GM23338 (cell line): ENCODE results near the gene ADGRB2. TPM values are rescaled to one million over a fixed set of nuclear protein-coding genes. Genes with fewer than 3 reads are reported as not detected.

ENCODE experiments used
- ATAC-seq: fragments of 200-7000 bp; cut with Tn5 transposase; 3 replicates; pipeline ENCODE4 v1.9.1; 2020
- DNase-seq: peaks from one replicate; pipeline ENCODE4 v3.0.0-alpha.2; 2015; ENCODE audit warnings: low spot score
- H2AFZ ChIP-seq: fragments of 200-600 bp; sonication (generic); 2 replicates; pipeline ENCODE4 v1.8.0; 2016; ENCODE audit warnings: antibody characterized with exemption, mild to moderate bottlenecking, moderate library complexity
- H3F3A ChIP-seq: fragments of 200-600 bp; sonication (generic); replicated peaks from 2 replicates; pipeline ENCODE4 v1.8.0; 2017; ENCODE audit warnings: antibody characterized with exemption, mixed run types, low read depth
- H3K27ac ChIP-seq: fragments of 200-600 bp; sonication (generic); 2 replicates; pipeline ENCODE4 v1.6.1; 2016; ENCODE audit warnings: low read depth
- H3K27me3 ChIP-seq: fragments of 200-600 bp; sonication (generic); 2 replicates; pipeline ENCODE4 v1.8.0; 2016; ENCODE audit warnings: mild to moderate bottlenecking, mixed run types, moderate library complexity; ENCODE audit not compliant: insufficient read depth
- H3K36me3 ChIP-seq: fragments of 200-600 bp; sonication (generic); 2 replicates; pipeline ENCODE4 v1.8.0; 2016; ENCODE audit warnings: mild to moderate bottlenecking; ENCODE audit not compliant: insufficient read depth
- H3K4me1 ChIP-seq: fragments of 200-600 bp; sonication (generic); 2 replicates; pipeline ENCODE4 v1.8.0; 2016; ENCODE audit warnings: mild to moderate bottlenecking, moderate library complexity; ENCODE audit not compliant: insufficient read depth
- H3K4me2 ChIP-seq: fragments of 200-600 bp; sonication (generic); 2 replicates; pipeline ENCODE4 v1.7.1; 2017; ENCODE audit warnings: mixed run types
- H3K4me3 ChIP-seq: fragments of 200-600 bp; sonication (generic); 2 replicates; pipeline ENCODE4 v1.6.1; 2016; ENCODE audit warnings: mixed run types
- H3K79me2 ChIP-seq: fragments of 200-600 bp; sonication (generic); replicated peaks from 2 replicates; pipeline ENCODE4 v1.8.0; 2017; ENCODE audit warnings: mild to moderate bottlenecking; ENCODE audit not compliant: insufficient read depth
- H3K9me2 ChIP-seq: fragments of 200-600 bp; sonication (generic); 2 replicates; pipeline ENCODE4 v1.8.0; 2017; ENCODE audit not compliant: insufficient read depth
- H4K20me1 ChIP-seq: fragments of 200-600 bp; sonication (generic); replicated peaks from 2 replicates; pipeline ENCODE4 v1.8.0; 2017; ENCODE audit warnings: mild to moderate bottlenecking; ENCODE audit not compliant: insufficient read depth
- H3K27ac Mint-ChIP-seq: 2 replicates; pipeline ENCODE4 v1.8.0; 2020; ENCODE audit warnings: inconsistent platforms, mild to moderate bottlenecking, moderate library complexity, mixed read lengths
- H3K27me3 Mint-ChIP-seq: 3 replicates; pipeline ENCODE4 v1.8.0; 2022; ENCODE audit warnings: low read depth, mild to moderate bottlenecking, moderate library complexity, mixed read lengths, inconsistent platforms; ENCODE audit not compliant: insufficient read depth, poor library complexity
- H3K36me3 Mint-ChIP-seq: 3 replicates; pipeline ENCODE4 v1.8.0; 2021; ENCODE audit warnings: low read depth, mild to moderate bottlenecking, inconsistent platforms, moderate library complexity, mixed read lengths
- H3K4me1 Mint-ChIP-seq: 3 replicates; pipeline ENCODE4 v1.8.0; 2020; ENCODE audit warnings: mild to moderate bottlenecking, inconsistent platforms, mixed read lengths
- H3K4me3 Mint-ChIP-seq: 3 replicates; pipeline ENCODE4 v1.8.0; 2021; ENCODE audit warnings: moderate library complexity, mild to moderate bottlenecking, inconsistent platforms, mixed read lengths
- H3K9me3 Mint-ChIP-seq: 3 replicates; pipeline ENCODE4 v1.8.0; 2020; ENCODE audit warnings: moderate library complexity, mild to moderate bottlenecking, inconsistent platforms, mixed read lengths
- CREB1 ChIP-seq: fragments of 250-450 bp; sonication (Bioruptor Pico); IDR thresholded peaks from 2 replicates; pipeline ENCODE4 v1.5.0; 2020; ENCODE audit warnings: low read depth, mild to moderate bottlenecking, moderate library complexity
- CTCF ChIP-seq, 2 experiments: fragments of 200-600 bp in 1 of 2; sonication (generic) in 1 of 2; conservative IDR thresholded peaks; 2 replicates each; pipeline versions ENCODE4 v1.5.1 to v1.6.1; 2016 to 2017; ENCODE audit warnings: antibody characterized with exemption in 2 of 2, low read depth in 2 of 2, mild to moderate bottlenecking in 2 of 2, moderate library complexity in 1 of 2
- ETS1 ChIP-seq: IDR thresholded peaks from 2 replicates; pipeline ENCODE4 v1.6.1; 2016; ENCODE audit warnings: antibody characterized with exemption
- EZH2 ChIP-seq: fragments of 200-600 bp; sonication (generic); IDR thresholded peaks from one replicate; pipeline ENCODE4 v1.8.0; 2017; ENCODE audit warnings: antibody characterized with exemption, mild to moderate bottlenecking, low read depth; ENCODE audit not compliant: unreplicated experiment
- EZH2phosphoT487 ChIP-seq: fragments of 200-600 bp; sonication (generic); IDR thresholded peaks from one replicate; pipeline ENCODE4 v1.8.1; 2018; ENCODE audit warnings: antibody characterized with exemption; ENCODE audit not compliant: unreplicated experiment
- JUNB ChIP-seq: IDR thresholded peaks from one replicate; pipeline ENCODE4 v1.6.1; 2016; ENCODE audit warnings: antibody characterized with exemption; ENCODE audit not compliant: unreplicated experiment
- NANOG ChIP-seq: IDR thresholded peaks from 2 replicates; pipeline ENCODE4 v1.6.1; 2016; ENCODE audit warnings: antibody characterized with exemption, borderline replicate concordance
- POLR2AphosphoS5 ChIP-seq: IDR thresholded peaks from 2 replicates; pipeline ENCODE4 v1.6.1; 2016; ENCODE audit warnings: antibody characterized with exemption, low read depth
- REST ChIP-seq: IDR thresholded peaks from one replicate; pipeline ENCODE4 v1.6.1; 2018; ENCODE audit warnings: antibody characterized with exemption; ENCODE audit not compliant: unreplicated experiment
- STAT1 ChIP-seq: IDR thresholded peaks from one replicate; pipeline ENCODE4 v1.6.1; 2016; ENCODE audit warnings: antibody characterized with exemption; ENCODE audit not compliant: unreplicated experiment
- ZNF114 ChIP-seq: fragments of 250-450 bp; sonication (Bioruptor Pico); IDR thresholded peaks from 2 replicates; pipeline ENCODE4 v1.5.0; 2020; ENCODE audit warnings: mild to moderate bottlenecking, moderate library complexity
- ZNF331 ChIP-seq: fragments of 250-450 bp; sonication (Bioruptor Pico); IDR thresholded peaks from 2 replicates; pipeline ENCODE4 v1.5.0; 2020; ENCODE audit warnings: low read depth, mild to moderate bottlenecking, moderate library complexity
- ZNF462 ChIP-seq: fragments of 250-450 bp; sonication (Bioruptor Pico); IDR thresholded peaks from 2 replicates; pipeline ENCODE4 v1.5.0; 2020; ENCODE audit warnings: mild to moderate bottlenecking, moderate library complexity
- polyA plus RNA-seq: library from polyadenylated mRNA; unstranded; fragments of >200 nt; fragmentation: Nextera tagmentation; extraction: Ambion mirVana; gene quantifications from 2 replicates; pipeline ENCODE4 v1.2.1, GENCODE V29; 2016
- total RNA-seq: library from RNA; depleted of rRNA; stranded (reverse); fragments of >200 nt; shearing (Covaris generic); gene quantifications from 2 replicates; pipeline ENCODE4 v1.2.3, GENCODE V29; 2014

The ADGRB2 gene
- total and polyA plus RNA-seq, 2 experiments from 2014 or later: 8.0 to 27.8 TPM

GRCh38 chr1:31727849-31728248 lies 36.3 kb downstream of the ADGRB2 start:
- 0 out of 2 replicates have a peak, but pooled peaks cover 5% of the 10 kb centered on the region for H3F3A ChIP-seq
- Mint-ChIP-seq H3K4me3 (no peak overlapping the region), H3K36me3 (no peaks in the 10 kb centered on the region; the same call in 2 of the 3 replicates), H3K4me1 (peaks cover 10% of the 10 kb centered on the region), H3K27me3 (peaks cover 1% of the 10 kb centered on the region), H3K27ac (no peak overlapping the region), H3K9me3 (no peaks in the 10 kb centered on the region)
- H3K4me1 ChIP-seq: no peaks in the 10 kb centered on the region; the same call in 1 of the 2 replicates
- no peak for ATAC-seq
- no peak overlapping the region for H2AFZ ChIP-seq
- H4K20me1 ChIP-seq: no peaks in the 10 kb centered on the region; the same call in 1 of the 2 replicates
- no peaks in the 10 kb centered on the region for H3K9me2 ChIP-seq
- no peaks in the 10 kb centered on the region for H3K79me2 ChIP-seq
- H3K27ac ChIP-seq: no peak overlapping the region
- no peak overlapping the region for H3K4me2 ChIP-seq
- TF ChIP-seq ZNF331 (no peak), ETS1 (no peak), ZNF462 (CRISPR knock-in tag) (no peak), EZH2phosphoT487 (no peak), EZH2 (no peak), NANOG (no peak), CTCF (conservative IDR thresholded peaks at IDR 0.05; ENCODE audit: low read depth in 2 of 2) (no peak), JUNB (no peak), REST (no peak), STAT1 (no peak), CREB1 (CRISPR knock-in tag) (no peak), ZNF114 (CRISPR knock-in tag) (no peak), POLR2AphosphoS5 (no peak)
- no peak overlapping the region for H3K4me3 ChIP-seq
- H3K36me3 ChIP-seq: no peaks in the 10 kb centered on the region
- DNase-seq: no peak
- H3K27me3 ChIP-seq: no peaks in the 10 kb centered on the region
